ENCODE measurements around the gene MYBPH.

MYBPH gene

DNA sequence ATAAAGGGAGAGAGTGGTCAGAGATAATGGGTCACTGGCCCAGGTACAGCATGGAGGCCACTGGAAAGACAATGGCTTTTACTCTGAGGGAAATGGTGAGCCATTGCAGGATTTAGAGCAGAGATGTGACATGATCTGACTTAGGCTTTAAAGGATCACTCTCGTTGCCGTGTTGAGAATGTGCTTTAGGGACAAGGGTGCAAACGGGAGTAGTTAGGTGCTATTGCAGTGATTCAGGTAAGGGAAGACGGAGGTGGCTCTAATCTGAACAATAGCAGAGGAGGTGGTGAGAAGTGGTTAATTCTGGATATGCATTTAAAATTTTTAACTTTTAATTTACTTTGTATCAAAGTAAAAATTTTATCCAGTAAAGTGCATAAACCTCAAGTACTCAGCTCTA lies 38.3 kb downstream of the MYBPH start:
- peaks cover 5% of the 10 kb centered on the region for H3K79me1 ChIP-seq (ENCODE audit: low read length)
- no peak overlapping the region for H3K27ac ChIP-seq (ENCODE audit: low read depth, low read length)
- no peak for DNase-seq
- H2BK15ac ChIP-seq (replicated peaks; ENCODE audit: low read depth): no peak overlapping the region
- WGBS (ENCODE audit: extremely low coverage, insufficient coverage, low lambda C conversion rate): no CpG with 5 or more reads among the region's 4 CpGs
- no peaks in the 10 kb centered on the region for H3K79me2 ChIP-seq (ENCODE audit: control insufficient read depth, insufficient read depth, low read length)
- H3K9ac ChIP-seq (ENCODE audit: low read length): no peak overlapping the region
- no peak overlapping the region for H4K5ac ChIP-seq (ENCODE audit: low read length)
- H3K4ac ChIP-seq (ENCODE audit: low read depth, low read length): no peak overlapping the region
- H3K56ac ChIP-seq (ENCODE audit: low read length): no peak overlapping the region
- no peak overlapping the region for H2BK5ac ChIP-seq (ENCODE audit: low read length)
- no peaks in the 10 kb centered on the region for H3K36me3 ChIP-seq (ENCODE audit: control insufficient read depth, insufficient read depth, low read length)
- no peak overlapping the region for H4K8ac ChIP-seq (ENCODE audit: low read depth, low read length)
- H2BK120ac ChIP-seq (ENCODE audit: low read depth, low read length): no peak overlapping the region
- no peak overlapping the region for H3K23ac ChIP-seq (ENCODE audit: low read length)
- peaks cover 18% of the 10 kb centered on the region for H3K4me1 ChIP-seq (ENCODE audit: control insufficient read depth, low read depth, low read length)
- no peak overlapping the region for H3K4me2 ChIP-seq (ENCODE audit: low read length)
- no peak overlapping the region for H3K18ac ChIP-seq (ENCODE audit: low read length)
- no peak overlapping the region for H3K4me3 ChIP-seq (ENCODE audit: low read length)
- no peak overlapping the region for H2AK5ac ChIP-seq (ENCODE audit: low read length)
- H3K27me3 ChIP-seq (ENCODE audit: insufficient read depth, low read length, poor library complexity): no peaks in the 10 kb centered on the region

- H2AK5ac ChIP-seq (ENCODE audit: low read length): no peak overlapping the region
- H3K27me3 ChIP-seq (ENCODE audit: insufficient read depth, low read length, poor library complexity): no peaks in the 10 kb centered on the region
- peaks cover 16% of the 10 kb centered on the region for H3K4me1 ChIP-seq (ENCODE audit: control insufficient read depth, low read depth, low read length)
- H3K4me2 ChIP-seq (ENCODE audit: low read length): no peak overlapping the region
- DNase-seq: peak; percentile 44
- H4K5ac ChIP-seq (ENCODE audit: low read length): no peak overlapping the region
- H3K36me3 ChIP-seq (ENCODE audit: control insufficient read depth, insufficient read depth, low read length): no peaks in the 10 kb centered on the region
- H3K56ac ChIP-seq (ENCODE audit: low read length): no peak overlapping the region
- no peak overlapping the region for H3K18ac ChIP-seq (ENCODE audit: low read length)
- no peak overlapping the region for H2BK15ac ChIP-seq (replicated peaks; ENCODE audit: low read depth)
- no peak overlapping the region for H3K9ac ChIP-seq (ENCODE audit: low read length)
- WGBS (ENCODE audit: extremely low coverage, insufficient coverage, low lambda C conversion rate): no CpG with 5 or more reads among the region's 1 CpG
- H3K23ac ChIP-seq (ENCODE audit: low read length): no peak overlapping the region
- no peak overlapping the region for H3K27ac ChIP-seq (ENCODE audit: low read depth, low read length)
- no peak overlapping the region for H2BK120ac ChIP-seq (ENCODE audit: low read depth, low read length)
- peaks cover 3% of the 10 kb centered on the region for H3K79me1 ChIP-seq (ENCODE audit: low read length)
- H3K4ac ChIP-seq (ENCODE audit: low read depth, low read length): no peak overlapping the region
- H2BK5ac ChIP-seq (ENCODE audit: low read length): no peak overlapping the region
- H3K4me3 ChIP-seq (ENCODE audit: low read length): no peak overlapping the region
- H3K79me2 ChIP-seq (ENCODE audit: control insufficient read depth, insufficient read depth, low read length): no peaks in the 10 kb centered on the region
- no peak overlapping the region for H4K8ac ChIP-seq (ENCODE audit: low read depth, low read length)
Measured at GRCh38 chr1:203136409-203137042, 39.1 kb downstream of the MYBPH start.

GRCh38 chr1:203135636-203136305 lies 39.9 kb downstream of the MYBPH start:
- H4K5ac ChIP-seq (ENCODE audit: low read length): no peak overlapping the region
- no peak overlapping the region for H4K8ac ChIP-seq (ENCODE audit: low read depth, low read length)
- peak; percentile 44 for DNase-seq
- H3K27me3 ChIP-seq (ENCODE audit: insufficient read depth, low read length, poor library complexity): no peaks in the 10 kb centered on the region
- H2BK15ac ChIP-seq (replicated peaks; ENCODE audit: low read depth): no peak overlapping the region
- no peak overlapping the region for H3K56ac ChIP-seq (ENCODE audit: low read length)
- H3K9ac ChIP-seq (ENCODE audit: low read length): no peak overlapping the region
- H3K18ac ChIP-seq (ENCODE audit: low read length): no peak overlapping the region
- no peaks in the 10 kb centered on the region for H3K36me3 ChIP-seq (ENCODE audit: control insufficient read depth, insufficient read depth, low read length)
- no peak overlapping the region for H2AK5ac ChIP-seq (ENCODE audit: low read length)
- H3K4me2 ChIP-seq (ENCODE audit: low read length): no peak overlapping the region
- no peak overlapping the region for H2BK120ac ChIP-seq (ENCODE audit: low read depth, low read length)
- no CpG with 5 or more reads among the region's 8 CpGs for WGBS (ENCODE audit: extremely low coverage, insufficient coverage, low lambda C conversion rate)
- no peak overlapping the region for H3K4ac ChIP-seq (ENCODE audit: low read depth, low read length)
- H3K79me2 ChIP-seq (ENCODE audit: control insufficient read depth, insufficient read depth, low read length): no peaks in the 10 kb centered on the region
- H3K23ac ChIP-seq (ENCODE audit: low read length): no peak overlapping the region
- H3K4me3 ChIP-seq (ENCODE audit: low read length): no peak overlapping the region
- H3K79me1 ChIP-seq (ENCODE audit: low read length): peaks cover 3% of the 10 kb centered on the region
- no peak overlapping the region for H3K27ac ChIP-seq (ENCODE audit: low read depth, low read length)
- no peak overlapping the region for H2BK5ac ChIP-seq (ENCODE audit: low read length)
- H3K4me1 ChIP-seq (ENCODE audit: control insufficient read depth, low read depth, low read length): peaks cover 13% of the 10 kb centered on the region

GRCh38 chr1:203133970-203134725 lies 41.5 kb downstream of the MYBPH start:
- Histone ChIP-seq H3K9ac (ENCODE audit: low read length) (peak overlapping the region; percentile 24), H3K27me3 (ENCODE audit: insufficient read depth, low read length, poor library complexity) (no peaks in the 10 kb centered on the region), H2BK120ac (ENCODE audit: low read depth, low read length) (no peak overlapping the region), H3K4me2 (ENCODE audit: low read length) (no peak overlapping the region), H3K4me3 (ENCODE audit: low read length) (no peak overlapping the region), H3K18ac (ENCODE audit: low read length) (peak overlapping the region; percentile 18), H2AK5ac (ENCODE audit: low read length) (no peak overlapping the region), H3K36me3 (ENCODE audit: control insufficient read depth, insufficient read depth, low read length) (no peaks in the 10 kb centered on the region), H3K4me1 (ENCODE audit: control insufficient read depth, low read depth, low read length) (peaks cover 7% of the 10 kb centered on the region), H3K79me1 (ENCODE audit: low read length) (peaks cover 2% of the 10 kb centered on the region), H2BK5ac (ENCODE audit: low read length) (peak overlapping the region; percentile 28), H3K4ac (ENCODE audit: low read depth, low read length) (no peak overlapping the region), H3K79me2 (ENCODE audit: control insufficient read depth, insufficient read depth, low read length) (no peaks in the 10 kb centered on the region), H4K8ac (ENCODE audit: low read depth, low read length) (no peak overlapping the region), H2BK15ac (replicated peaks; ENCODE audit: low read depth) (no peak overlapping the region), H3K56ac (ENCODE audit: low read length) (peak overlapping the region; percentile 43), H3K23ac (ENCODE audit: low read length) (peak overlapping the region; percentile 81), H4K5ac (ENCODE audit: low read length) (no peak overlapping the region), H3K27ac (ENCODE audit: low read depth, low read length) (peak overlapping the region; percentile 60)
- peak; percentile 83 for DNase-seq
- no CpG with 5 or more reads among the region's 12 CpGs for WGBS (ENCODE audit: extremely low coverage, insufficient coverage, low lambda C conversion rate)

DNA sequence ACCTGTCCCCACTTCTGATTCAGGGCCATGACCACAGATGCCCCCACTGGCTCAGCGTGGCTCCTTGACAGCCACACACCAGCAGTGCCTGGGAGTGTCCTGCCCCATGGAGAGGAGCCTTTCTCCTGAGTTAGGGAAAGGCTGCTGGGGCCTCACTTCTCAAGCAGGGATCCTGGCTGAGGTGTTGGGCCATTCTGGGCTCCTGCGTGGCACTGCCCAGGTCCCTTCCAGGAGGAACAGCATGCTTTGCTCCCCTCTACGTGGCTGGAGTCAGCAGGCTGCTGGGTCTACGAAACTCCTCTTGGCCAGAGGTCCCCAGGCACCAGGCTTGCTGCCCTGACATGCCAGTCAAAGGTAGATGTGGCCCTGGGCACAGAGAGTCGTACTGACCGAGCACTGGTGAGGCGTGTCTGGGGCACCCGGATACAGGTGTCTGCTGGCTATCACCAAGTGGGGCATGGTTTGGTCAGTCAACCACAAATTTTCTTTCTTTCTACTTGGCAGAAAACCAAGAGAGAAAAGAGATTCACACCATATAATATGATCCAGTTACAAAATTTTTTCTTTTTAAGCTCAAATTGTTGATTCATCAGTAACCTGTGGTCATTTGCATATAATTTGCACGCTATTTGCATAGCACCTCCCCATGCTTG lies 44.0 kb downstream of the MYBPH start:
- WGBS (ENCODE audit: extremely low coverage, insufficient coverage, low lambda C conversion rate): no CpG with 5 or more reads among the region's 9 CpGs
- no peaks in the 10 kb centered on the region for H3K27me3 ChIP-seq (ENCODE audit: insufficient read depth, low read length, poor library complexity)

More for the DNA sequence above, 44.0 kb downstream of the MYBPH start:
- Histone ChIP-seq H3K79me2 (ENCODE audit: control insufficient read depth, insufficient read depth, low read length) (peaks cover 2% of the 10 kb centered on the region), H3K23ac (ENCODE audit: low read length) (no peak overlapping the region), H3K56ac (ENCODE audit: low read length) (no peak overlapping the region), H3K9ac (ENCODE audit: low read length) (no peak overlapping the region), H2AK5ac (ENCODE audit: low read length) (no peak overlapping the region), H3K27ac (ENCODE audit: low read depth, low read length) (no peak overlapping the region), H3K4me2 (ENCODE audit: low read length) (no peak overlapping the region), H4K5ac (ENCODE audit: low read length) (no peak overlapping the region), H3K4ac (ENCODE audit: low read depth, low read length) (no peak overlapping the region), H3K36me3 (ENCODE audit: control insufficient read depth, insufficient read depth, low read length) (no peaks in the 10 kb centered on the region), H2BK120ac (ENCODE audit: low read depth, low read length) (no peak overlapping the region), H3K18ac (ENCODE audit: low read length) (no peak overlapping the region), H2BK5ac (ENCODE audit: low read length) (no peak overlapping the region), H3K79me1 (ENCODE audit: low read length) (no peaks in the 10 kb centered on the region), H3K4me1 (ENCODE audit: control insufficient read depth, low read depth, low read length) (peaks cover 15% of the 10 kb centered on the region), H4K8ac (ENCODE audit: low read depth, low read length) (no peak overlapping the region), H3K4me3 (ENCODE audit: low read length) (no peak overlapping the region), H2BK15ac (replicated peaks; ENCODE audit: low read depth) (no peak overlapping the region)
- no peak for DNase-seq
